K562 (cell line): Measurements from ENCODE around the gene ERBB3. TPM values are rescaled to one million over a fixed set of nuclear protein-coding genes. Genes with fewer than 3 reads are reported as not detected.

Experiments
- BRD9 ChIP-seq: fragments of 450-650 bp; IDR thresholded peaks from 2 replicates; pipeline ENCODE4 v1.6.1; 2018; ENCODE audit warnings: low read depth; ENCODE audit not compliant: partially characterized antibody
- CHD1 ChIP-seq: fragments of 200-600 bp; sonication (generic); IDR thresholded peaks from one replicate; pipeline ENCODE4 v1.6.1; 2012; ENCODE audit warnings: mild to moderate bottlenecking, moderate library complexity, low read length, inconsistent platforms
- FOSL1 ChIP-seq: fragments of 200-800 bp; sonication (Bioruptor generic); conservative IDR thresholded peaks from 2 replicates; pipeline ENCODE4 v1.6.1; 2016; ENCODE audit warnings: missing genetic modification characterization, missing compliant biosample characterization
- MCM3 ChIP-seq: fragments of 450-650 bp; IDR thresholded peaks from 2 replicates; pipeline ENCODE4 v1.6.1; 2016
- NR2C2 ChIP-seq, 2 experiments: fragments of 200-800 bp in 1 of 2; sonication (Bioruptor generic) in 1 of 2; sonication (generic) in 1 of 2; formaldehyde crosslinking in 1 of 2; IDR thresholded peaks; 2 replicates each; pipeline versions ENCODE4 v1.6.1 to v1.8.0; 2016 to 2022; ENCODE audit warnings: mild to moderate bottlenecking in 1 of 2, missing compliant biosample characterization in 1 of 2, missing genetic modification characterization in 1 of 2, missing genetic modification reagents in 1 of 2
- RFX5 ChIP-seq: IDR thresholded peaks from 2 replicates; pipeline ENCODE4 v1.6.1; 2011; ENCODE audit warnings: low read depth, mild to moderate bottlenecking, improper control_type of control experiment, low read length
- TAF1 ChIP-seq: IDR thresholded peaks from 2 replicates; pipeline ENCODE4 v1.6.1; 2011; ENCODE audit warnings: mild to moderate bottlenecking, low read length, moderate library complexity; ENCODE audit not compliant: insufficient read depth, control insufficient read depth, severe bottlenecking; ENCODE audit errors: extremely low read depth
- TGIF2 ChIP-seq: sonication (generic); formaldehyde crosslinking; IDR thresholded peaks from 2 replicates; pipeline ENCODE4 v1.8.1; 2022; ENCODE audit warnings: mild to moderate bottlenecking, missing genetic modification reagents, moderate library complexity
- WHSC1 ChIP-seq: IDR thresholded peaks from one replicate; pipeline ENCODE4 v1.6.1; 2012; ENCODE audit warnings: low read length, control low read depth, inconsistent platforms
- ZBTB7A ChIP-seq: IDR thresholded peaks from 2 replicates; pipeline ENCODE4 v1.6.1; 2011; ENCODE audit warnings: low read depth, mild to moderate bottlenecking, low read length, moderate library complexity, borderline replicate concordance; ENCODE audit not compliant: control insufficient read depth
- ZC3H4 ChIP-seq: sonication (generic); formaldehyde crosslinking; IDR thresholded peaks from 2 replicates; pipeline ENCODE4 v1.9.0; 2021; ENCODE audit warnings: missing genetic modification reagents, borderline replicate concordance
- ZNF12 ChIP-seq: sonication (generic); formaldehyde crosslinking; IDR thresholded peaks from 2 replicates; pipeline ENCODE4 v1.4.0; 2020; ENCODE audit warnings: mild to moderate bottlenecking, missing genetic modification reagents
- ZNF75A ChIP-seq: fragments of 450-650 bp; formaldehyde crosslinking; IDR thresholded peaks from 2 replicates; pipeline ENCODE4 v1.4.0; 2020; ENCODE audit warnings: mild to moderate bottlenecking
- polyA plus RNA-seq, 8 experiments: library from polyadenylated mRNA; depleted of rRNA in 4 of 8; stranded (reverse) in 5 of 8; unstranded in 3 of 8; fragments of >200 nt; fragmentation: Nextera tagmentation in 2 of 8; fragmentation: Illumina TruSeq in 1 of 8; extraction: Ambion mirVana in 2 of 8; extraction: Trizol in 1 of 8; gene quantifications; 2 replicates each; pipeline versions ENCODE4 v1.2.1 to v1.2.3, GENCODE V29; 2011 to 2014; ENCODE audit warnings: inconsistent platforms in 1 of 8, missing spikeins in 1 of 8
- total RNA-seq, 7 experiments: library from RNA; depleted of rRNA in 6 of 7; stranded (reverse); fragments of >200 nt in 6 of 7; fragmentation: Illumina TruSeq in 2 of 7; extraction: Trizol in 2 of 7; gene quantifications; 2 replicates each; pipeline versions ENCODE4 v1.2.1 to v1.2.3, GENCODE V29; 2011 to 2021; ENCODE audit warnings: low replicate concordance in 1 of 7
- TF ChIP-seq, protein P1 (sequence below): fragments of 250-450 bp; sonication (Bioruptor Pico); IDR thresholded peaks from 2 replicates; pipeline ENCODE4 v1.8.0; 2022; ENCODE audit warnings: moderate library complexity, mild to moderate bottlenecking, inconsistent platforms
- TF ChIP-seq, protein P2 (sequence below): fragments of 250-450 bp; sonication (Bioruptor Pico); IDR thresholded peaks from 2 replicates; pipeline ENCODE4 v1.8.0; 2021; ENCODE audit warnings: moderate library complexity, mild to moderate bottlenecking, inconsistent platforms
- TF ChIP-seq, protein P3 (sequence below): IDR thresholded peaks from 2 replicates; pipeline ENCODE4 v1.6.1; 2016; ENCODE audit warnings: missing genetic modification characterization, missing compliant biosample characterization
- TF ChIP-seq, protein P4 (sequence below): fragments of 450-650 bp; formaldehyde crosslinking; IDR thresholded peaks from 2 replicates; pipeline ENCODE4 v1.4.0; 2022; ENCODE audit warnings: mild to moderate bottlenecking, moderate library complexity
- TF ChIP-seq, protein P5 (sequence below): fragments of 450-650 bp; formaldehyde crosslinking; IDR thresholded peaks from 2 replicates; pipeline ENCODE4 v1.4.0; 2020; ENCODE audit warnings: mild to moderate bottlenecking, moderate library complexity
- TF ChIP-seq, protein P6 (sequence below): sonication (generic); formaldehyde crosslinking; IDR thresholded peaks from 2 replicates; pipeline ENCODE4 v1.8.0; 2022; ENCODE audit warnings: mild to moderate bottlenecking, low read depth, missing genetic modification reagents

Gene ERBB3
- total and polyA plus RNA-seq, 9 of the 15 experiments (the other 6 are each of a cell fraction or from before 2014, with no cell fraction given) = 1.5 to 5.4 (median 3.8) TPM

DNA sequence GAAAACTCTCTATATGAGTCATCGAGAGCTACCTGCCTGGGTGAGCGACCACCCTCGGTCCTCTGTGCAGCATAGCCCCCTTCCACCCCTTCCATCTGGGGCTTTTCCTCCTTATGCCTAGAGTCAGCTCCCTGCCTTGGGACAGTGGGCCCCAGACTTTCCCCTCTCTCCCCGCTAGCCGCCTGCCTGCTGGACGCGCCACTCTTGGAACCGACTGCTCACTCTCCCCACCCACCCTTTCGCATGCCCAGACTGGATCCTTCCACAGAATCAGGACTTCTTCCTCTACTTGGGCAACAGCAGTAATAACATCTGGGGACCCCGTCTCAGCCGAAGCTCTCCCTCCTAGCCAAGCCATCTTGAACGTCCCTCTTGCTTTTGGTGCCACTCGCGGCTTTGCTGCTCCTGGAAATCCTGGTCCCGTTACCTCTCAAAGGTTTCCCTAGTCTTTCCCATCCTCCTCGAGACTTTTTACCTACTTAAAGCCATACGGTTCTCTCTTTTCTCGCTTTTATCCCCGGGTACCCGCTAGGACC lies 48.8 kb downstream of the ERBB3 start (continued):
- TF ChIP-seq, protein P1, sequence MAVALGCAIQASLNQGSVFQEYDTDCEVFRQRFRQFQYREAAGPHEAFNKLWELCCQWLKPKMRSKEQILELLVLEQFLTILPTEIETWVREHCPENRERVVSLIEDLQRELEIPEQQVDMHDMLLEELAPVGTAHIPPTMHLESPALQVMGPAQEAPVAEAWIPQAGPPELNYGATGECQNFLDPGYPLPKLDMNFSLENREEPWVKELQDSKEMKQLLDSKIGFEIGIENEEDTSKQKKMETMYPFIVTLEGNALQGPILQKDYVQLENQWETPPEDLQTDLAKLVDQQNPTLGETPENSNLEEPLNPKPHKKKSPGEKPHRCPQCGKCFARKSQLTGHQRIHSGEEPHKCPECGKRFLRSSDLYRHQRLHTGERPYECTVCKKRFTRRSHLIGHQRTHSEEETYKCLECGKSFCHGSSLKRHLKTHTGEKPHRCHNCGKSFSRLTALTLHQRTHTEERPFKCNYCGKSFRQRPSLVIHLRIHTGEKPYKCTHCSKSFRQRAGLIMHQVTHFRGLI (CRISPR knock-in tag) = no peak
- TF ChIP-seq ZC3H4 (no peak), RFX5 (no peak), NR2C2 (CRISPR knock-in tag; IDR thresholded peaks at IDR 0.05) (no peak), NR2C2 (tag; IDR thresholded peaks at IDR 0.05) (no peak), TGIF2 (CRISPR knock-in tag) (no peak), MCM3 (no peak), ZBTB7A (peak; percentile 53; the same call in 1 of the 2 replicates), ZNF12 (CRISPR knock-in tag) (peak; percentile 60; the same call in 1 of the 2 replicates), BRD9 (peak; percentile 43), FOSL1 (no peak), WHSC1 (no peak), CHD1 (peak; percentile 94), ZNF75A (CRISPR knock-in tag) (no peak), TAF1 (no peak)
- TF ChIP-seq, protein P2, sequence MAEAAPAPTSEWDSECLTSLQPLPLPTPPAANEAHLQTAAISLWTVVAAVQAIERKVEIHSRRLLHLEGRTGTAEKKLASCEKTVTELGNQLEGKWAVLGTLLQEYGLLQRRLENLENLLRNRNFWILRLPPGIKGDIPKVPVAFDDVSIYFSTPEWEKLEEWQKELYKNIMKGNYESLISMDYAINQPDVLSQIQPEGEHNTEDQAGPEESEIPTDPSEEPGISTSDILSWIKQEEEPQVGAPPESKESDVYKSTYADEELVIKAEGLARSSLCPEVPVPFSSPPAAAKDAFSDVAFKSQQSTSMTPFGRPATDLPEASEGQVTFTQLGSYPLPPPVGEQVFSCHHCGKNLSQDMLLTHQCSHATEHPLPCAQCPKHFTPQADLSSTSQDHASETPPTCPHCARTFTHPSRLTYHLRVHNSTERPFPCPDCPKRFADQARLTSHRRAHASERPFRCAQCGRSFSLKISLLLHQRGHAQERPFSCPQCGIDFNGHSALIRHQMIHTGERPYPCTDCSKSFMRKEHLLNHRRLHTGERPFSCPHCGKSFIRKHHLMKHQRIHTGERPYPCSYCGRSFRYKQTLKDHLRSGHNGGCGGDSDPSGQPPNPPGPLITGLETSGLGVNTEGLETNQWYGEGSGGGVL (CRISPR knock-in tag) = no peak
- TF ChIP-seq, protein P3, sequence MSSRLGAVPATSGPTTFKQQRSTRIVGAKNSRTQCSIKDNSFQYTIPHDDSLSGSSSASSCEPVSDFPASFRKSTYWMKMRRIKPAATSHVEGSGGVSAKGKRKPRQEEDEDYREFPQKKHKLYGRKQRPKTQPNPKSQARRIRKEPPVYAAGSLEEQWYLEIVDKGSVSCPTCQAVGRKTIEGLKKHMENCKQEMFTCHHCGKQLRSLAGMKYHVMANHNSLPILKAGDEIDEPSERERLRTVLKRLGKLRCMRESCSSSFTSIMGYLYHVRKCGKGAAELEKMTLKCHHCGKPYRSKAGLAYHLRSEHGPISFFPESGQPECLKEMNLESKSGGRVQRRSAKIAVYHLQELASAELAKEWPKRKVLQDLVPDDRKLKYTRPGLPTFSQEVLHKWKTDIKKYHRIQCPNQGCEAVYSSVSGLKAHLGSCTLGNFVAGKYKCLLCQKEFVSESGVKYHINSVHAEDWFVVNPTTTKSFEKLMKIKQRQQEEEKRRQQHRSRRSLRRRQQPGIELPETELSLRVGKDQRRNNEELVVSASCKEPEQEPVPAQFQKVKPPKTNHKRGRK = no peak
- TF ChIP-seq, protein P4, sequence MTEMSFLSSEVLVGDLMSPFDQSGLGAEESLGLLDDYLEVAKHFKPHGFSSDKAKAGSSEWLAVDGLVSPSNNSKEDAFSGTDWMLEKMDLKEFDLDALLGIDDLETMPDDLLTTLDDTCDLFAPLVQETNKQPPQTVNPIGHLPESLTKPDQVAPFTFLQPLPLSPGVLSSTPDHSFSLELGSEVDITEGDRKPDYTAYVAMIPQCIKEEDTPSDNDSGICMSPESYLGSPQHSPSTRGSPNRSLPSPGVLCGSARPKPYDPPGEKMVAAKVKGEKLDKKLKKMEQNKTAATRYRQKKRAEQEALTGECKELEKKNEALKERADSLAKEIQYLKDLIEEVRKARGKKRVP (CRISPR knock-in tag) = no peak
- TF ChIP-seq, protein P5, sequence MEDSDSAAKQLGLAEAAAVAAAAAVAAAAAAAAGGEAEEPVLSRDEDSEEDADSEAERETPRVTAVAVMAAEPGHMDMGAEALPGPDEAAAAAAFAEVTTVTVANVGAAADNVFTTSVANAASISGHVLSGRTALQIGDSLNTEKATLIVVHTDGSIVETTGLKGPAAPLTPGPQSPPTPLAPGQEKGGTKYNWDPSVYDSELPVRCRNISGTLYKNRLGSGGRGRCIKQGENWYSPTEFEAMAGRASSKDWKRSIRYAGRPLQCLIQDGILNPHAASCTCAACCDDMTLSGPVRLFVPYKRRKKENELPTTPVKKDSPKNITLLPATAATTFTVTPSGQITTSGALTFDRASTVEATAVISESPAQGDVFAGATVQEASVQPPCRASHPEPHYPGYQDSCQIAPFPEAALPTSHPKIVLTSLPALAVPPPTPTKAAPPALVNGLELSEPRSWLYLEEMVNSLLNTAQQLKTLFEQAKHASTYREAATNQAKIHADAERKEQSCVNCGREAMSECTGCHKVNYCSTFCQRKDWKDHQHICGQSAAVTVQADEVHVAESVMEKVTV (CRISPR knock-in tag) = no peak
- TF ChIP-seq, protein P6, sequence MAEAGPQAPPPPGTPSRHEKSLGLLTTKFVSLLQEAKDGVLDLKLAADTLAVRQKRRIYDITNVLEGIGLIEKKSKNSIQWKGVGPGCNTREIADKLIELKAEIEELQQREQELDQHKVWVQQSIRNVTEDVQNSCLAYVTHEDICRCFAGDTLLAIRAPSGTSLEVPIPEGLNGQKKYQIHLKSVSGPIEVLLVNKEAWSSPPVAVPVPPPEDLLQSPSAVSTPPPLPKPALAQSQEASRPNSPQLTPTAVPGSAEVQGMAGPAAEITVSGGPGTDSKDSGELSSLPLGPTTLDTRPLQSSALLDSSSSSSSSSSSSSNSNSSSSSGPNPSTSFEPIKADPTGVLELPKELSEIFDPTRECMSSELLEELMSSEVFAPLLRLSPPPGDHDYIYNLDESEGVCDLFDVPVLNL = 0 out of 2 replicates have a peak, but pooled peaks have one; percentile 58
